ENCODE results near the gene IGBP1. TPM values are rescaled to one million over a fixed set of nuclear protein-coding genes. Genes with fewer than 3 reads are reported as not detected.

The IGBP1 gene
- total RNA-seq, 1 donor from 2014 or later = 29.8 TPM

Other genes starting within 250 kb of the IGBP1 start
- not detected in 2 replicates for gene AWAT2, start 83.5 kb upstream of the IGBP1 start, total RNA-seq
- not detected in 2 replicates for gene OTUD6A, start 71.0 kb upstream of the IGBP1 start, total RNA-seq
- not detected in 2 replicates for gene DGAT2L6, start 44.0 kb downstream of the IGBP1 start, total RNA-seq
- gene AWAT1, start 101.2 kb downstream of the IGBP1 start, total RNA-seq = not detected in 2 replicates
- gene P2RY4, start 126.8 kb downstream of the IGBP1 start, total RNA-seq = 0.27 TPM in 1 of 2 replicates, not detected in the other
- gene ARR3, start 134.9 kb downstream of the IGBP1 start, total RNA-seq = not detected in 2 replicates
- gene RAB41, start 148.7 kb downstream of the IGBP1 start, total RNA-seq = not detected in 2 replicates
- 28.7 and 31.9 TPM in 2 replicates for gene PDZD11, start 156.5 kb downstream of the IGBP1 start, total RNA-seq
- gene KIF4A, start 156.7 kb downstream of the IGBP1 start, total RNA-seq = 18.7 and 19.4 TPM in 2 replicates